Mesothelial cell of epicardium (in vitro differentiated cells): ENCODE measurements around the gene YJEFN3. TPM values are rescaled to one million over a fixed set of nuclear protein-coding genes. Genes with fewer than 3 reads are reported as not detected.

Source experiments
- DNase-seq, 2 experiments: peaks; one replicate each; pipeline ENCODE4 v3.0.0; 2021; ENCODE audit warnings: low spot score in 2 of 2; ENCODE audit not compliant: unreplicated experiment in 2 of 2
- H3K27ac Mint-ChIP-seq: 2 replicates; pipeline ENCODE4 v1.8.0; 2021; ENCODE audit warnings: mixed read lengths
- H3K27me3 Mint-ChIP-seq: 2 replicates; pipeline ENCODE4 v1.8.0; 2021; ENCODE audit warnings: low read depth, mixed read lengths
- H3K36me3 Mint-ChIP-seq: 2 replicates; pipeline ENCODE4 v1.8.0; 2021; ENCODE audit warnings: mixed read lengths
- H3K4me1 Mint-ChIP-seq: 2 replicates; pipeline ENCODE4 v1.8.0; 2021; ENCODE audit warnings: mixed read lengths
- H3K4me3 Mint-ChIP-seq: 2 replicates; pipeline ENCODE4 v1.8.0; 2021; ENCODE audit warnings: mild to moderate bottlenecking, moderate library complexity, mixed read lengths
- H3K9me3 Mint-ChIP-seq: 2 replicates; pipeline ENCODE4 v1.8.0; 2021; ENCODE audit warnings: mixed read lengths
- CTCF ChIP-seq: fragments of 200-600 bp; sonication (generic); IDR thresholded peaks from one replicate; pipeline ENCODE4 v1.5.0; 2021; ENCODE audit warnings: antibody characterized with exemption; ENCODE audit not compliant: unreplicated experiment
- total RNA-seq: library from RNA; stranded (reverse); gene quantifications from 3 replicates; pipeline ENCODE4 v1.2.1, GENCODE V29; 2021

The YJEFN3 gene
- total RNA-seq, 1 donor from 2014 or later = 22.6 TPM

GRCh38 chr19:19538785-19539166, 10.1 kb downstream of the YJEFN3 start:
- peaks cover 20% of the 10 kb centered on the region for H3K4me1 Mint-ChIP-seq
- DNase-seq = no peak
- H3K9me3 Mint-ChIP-seq = no peaks in the 10 kb centered on the region
- H3K27ac Mint-ChIP-seq = no peak overlapping the region
- no peak for TF ChIP-seq CTCF
- H3K4me3 Mint-ChIP-seq = peak overlapping the region; percentile 70
- no peaks in the 10 kb centered on the region for H3K36me3 Mint-ChIP-seq
- H3K27me3 Mint-ChIP-seq = peaks cover 6% of the 10 kb centered on the region

- Mint-ChIP-seq H3K36me3 (no peaks in the 10 kb centered on the region), H3K27me3 (peaks cover 6% of the 10 kb centered on the region), H3K4me3 (no peak overlapping the region), H3K27ac (no peak overlapping the region), H3K9me3 (no peaks in the 10 kb centered on the region), H3K4me1 (peaks cover 14% of the 10 kb centered on the region)
- DNase-seq = no peak
- no peak for TF ChIP-seq CTCF
These were observed 11.0 kb downstream of the YJEFN3 start for GRCh38 chr19:19539698-19540063.

GRCh38 chr19:19540064-19540714, 11.5 kb downstream of the YJEFN3 start:
- Mint-ChIP-seq H3K4me3 (no peak overlapping the region), H3K27me3 (peaks cover 6% of the 10 kb centered on the region), H3K36me3 (no peaks in the 10 kb centered on the region), H3K4me1 (peaks cover 14% of the 10 kb centered on the region), H3K9me3 (no peaks in the 10 kb centered on the region), H3K27ac (no peak overlapping the region)
- no peak for DNase-seq
- TF ChIP-seq CTCF = no peak

- no peak overlapping the region for H3K27ac Mint-ChIP-seq
- no peaks in the 10 kb centered on the region for H3K9me3 Mint-ChIP-seq
- no peak for TF ChIP-seq CTCF
- no peak overlapping the region for H3K4me3 Mint-ChIP-seq
- DNase-seq = peak in 1 of 2 experiments; percentile 58
- H3K4me1 Mint-ChIP-seq = peaks cover 14% of the 10 kb centered on the region
- peaks cover 6% of the 10 kb centered on the region for H3K27me3 Mint-ChIP-seq
- H3K36me3 Mint-ChIP-seq = no peaks in the 10 kb centered on the region
These were observed 12.2 kb downstream of the YJEFN3 start for GRCh38 chr19:19540715-19541515.

- no peak overlapping the region for H3K27ac Mint-ChIP-seq
- DNase-seq = no peak
- peaks cover 14% of the 10 kb centered on the region for H3K4me1 Mint-ChIP-seq
- H3K27me3 Mint-ChIP-seq = peaks cover 6% of the 10 kb centered on the region
- no peak overlapping the region for H3K4me3 Mint-ChIP-seq
- no peaks in the 10 kb centered on the region for H3K36me3 Mint-ChIP-seq
- TF ChIP-seq CTCF = no peak
- H3K9me3 Mint-ChIP-seq = no peaks in the 10 kb centered on the region
These were observed 12.9 kb downstream of the YJEFN3 start for GRCh38 chr19:19541616-19542015.
